PC-3 (cell line): ENCODE results near the gene EZH1. TPM values are rescaled to one million over a fixed set of nuclear protein-coding genes. Genes with fewer than 3 reads are reported as not detected.

Source experiments
- ATAC-seq: fragments of 200-7000 bp; cut with Tn5 transposase; 2 replicates; pipeline ENCODE4 v1.9.1; 2020; ENCODE audit warnings: mild to moderate bottlenecking, moderate library complexity
- BruUV-seq: library from RNA; stranded (reverse); fragments of 400-500 nt; replicated peaks from 2 replicates; lab custom pipeline; 2021; lab: Mats Ljungman, UMichigan
- CTCF ChIA-PET: fragments of 300-600 bp; sonication (Branson Sonifier 250); formaldehyde crosslinking; loops from one replicate; lab custom pipeline; 2022; ENCODE audit warnings: antibody characterized with exemption; lab: Charles Lee
- POLR2A ChIA-PET: fragments of 300-600 bp; sonication (Branson Sonifier 250); formaldehyde crosslinking; loops from one replicate; lab custom pipeline; 2022; ENCODE audit warnings: antibody characterized with exemption; ENCODE audit not compliant: unreplicated experiment; lab: Charles Lee
- DNase-seq: peaks from one replicate; pipeline ENCODE4 v3.0.0-alpha.2; 2015
- H2AFZ ChIP-seq: fragments of 300-600 bp; sonication (generic); 2 replicates; pipeline ENCODE4 v1.6.0; 2016; ENCODE audit warnings: antibody characterized with exemption, low read length
- H3F3A ChIP-seq: fragments of 300-600 bp; sonication (generic); one replicate; pipeline ENCODE4 v1.6.0; 2017; ENCODE audit warnings: antibody characterized with exemption, low read length, control low read depth, mild to moderate bottlenecking; ENCODE audit not compliant: unreplicated experiment
- H3K27ac ChIP-seq: fragments of 300-600 bp; sonication (generic); 2 replicates; pipeline ENCODE4 v1.5.1; 2016; ENCODE audit warnings: mild to moderate bottlenecking, low read length
- H3K27me3 ChIP-seq: fragments of 300-600 bp; sonication (generic); 2 replicates; pipeline ENCODE4 v1.6.1; 2016; ENCODE audit warnings: low read length, mixed read lengths
- H3K36me3 ChIP-seq: fragments of 300-600 bp; sonication (generic); 2 replicates; pipeline ENCODE4 v1.6.1; 2016; ENCODE audit warnings: low read depth, mixed run types, low read length, mixed read lengths
- H3K4me1 ChIP-seq: fragments of 300-600 bp; sonication (generic); 2 replicates; pipeline ENCODE4 v1.5.1; 2016; ENCODE audit warnings: low read length; ENCODE audit not compliant: insufficient read depth
- H3K4me2 ChIP-seq: fragments of 300-600 bp; sonication (generic); 2 replicates; pipeline ENCODE4 v1.6.0; 2016; ENCODE audit warnings: low read length
- H3K4me3 ChIP-seq: fragments of 300-600 bp; sonication (generic); 2 replicates; pipeline ENCODE4 v1.5.1; 2016; ENCODE audit warnings: mild to moderate bottlenecking, low read length, mixed read lengths
- H3K79me2 ChIP-seq: fragments of 300-600 bp; sonication (generic); 2 replicates; pipeline ENCODE4 v1.6.1; 2017; ENCODE audit warnings: low read length, mixed read lengths
- H3K9ac ChIP-seq: fragments of 300-600 bp; sonication (generic); 2 replicates; pipeline ENCODE4 v1.6.0; 2016; ENCODE audit warnings: mild to moderate bottlenecking, low read length
- H3K9me2 ChIP-seq: fragments of 300-600 bp; sonication (generic); replicated peaks from 2 replicates; pipeline ENCODE4 v1.6.1; 2016; ENCODE audit warnings: mixed run types, low read length, mixed read lengths
- H3K9me3 ChIP-seq: fragments of 300-600 bp; sonication (generic); 2 replicates; pipeline ENCODE4 v1.6.1; 2016; ENCODE audit warnings: low read length, mixed read lengths
- H4K20me1 ChIP-seq: fragments of 300-600 bp; sonication (generic); 2 replicates; pipeline ENCODE4 v1.6.1; 2016; ENCODE audit warnings: low read length, mixed read lengths
- EZH2 ChIP-seq: fragments of 300-600 bp; sonication (generic); IDR thresholded peaks from one replicate; pipeline ENCODE4 v1.6.1; 2017; ENCODE audit warnings: antibody characterized with exemption, mild to moderate bottlenecking, low read length; ENCODE audit not compliant: unreplicated experiment
- EZH2phosphoT487 ChIP-seq: fragments of 300-600 bp; sonication (generic); IDR thresholded peaks from 2 replicates; pipeline ENCODE4 v1.6.1; 2018; ENCODE audit warnings: mild to moderate bottlenecking, antibody characterized with exemption, low read length, borderline replicate concordance
- intact Hi-C: fragments of 100-400 bp; cut with micrococcal nuclease; formaldehyde crosslinking; loops from 2 replicates; pipeline ENCODE4 v1.9.0; 2023
- total RNA-seq: library from RNA; depleted of rRNA; stranded (reverse); fragments of >200 nt; gene quantifications from 2 replicates; pipeline ENCODE4 v1.2.3, GENCODE V29; 2014
- TF ChIP-seq, protein P1 (sequence below): fragments of 300-600 bp; sonication (generic); conservative IDR thresholded peaks from 2 replicates; pipeline ENCODE4 v1.5.1; 2017; ENCODE audit warnings: antibody characterized with exemption, low read depth, mild to moderate bottlenecking, low read length

Gene EZH1
- total RNA-seq, 1 experiment from 2014 or later = 5.8 TPM

DNA sequence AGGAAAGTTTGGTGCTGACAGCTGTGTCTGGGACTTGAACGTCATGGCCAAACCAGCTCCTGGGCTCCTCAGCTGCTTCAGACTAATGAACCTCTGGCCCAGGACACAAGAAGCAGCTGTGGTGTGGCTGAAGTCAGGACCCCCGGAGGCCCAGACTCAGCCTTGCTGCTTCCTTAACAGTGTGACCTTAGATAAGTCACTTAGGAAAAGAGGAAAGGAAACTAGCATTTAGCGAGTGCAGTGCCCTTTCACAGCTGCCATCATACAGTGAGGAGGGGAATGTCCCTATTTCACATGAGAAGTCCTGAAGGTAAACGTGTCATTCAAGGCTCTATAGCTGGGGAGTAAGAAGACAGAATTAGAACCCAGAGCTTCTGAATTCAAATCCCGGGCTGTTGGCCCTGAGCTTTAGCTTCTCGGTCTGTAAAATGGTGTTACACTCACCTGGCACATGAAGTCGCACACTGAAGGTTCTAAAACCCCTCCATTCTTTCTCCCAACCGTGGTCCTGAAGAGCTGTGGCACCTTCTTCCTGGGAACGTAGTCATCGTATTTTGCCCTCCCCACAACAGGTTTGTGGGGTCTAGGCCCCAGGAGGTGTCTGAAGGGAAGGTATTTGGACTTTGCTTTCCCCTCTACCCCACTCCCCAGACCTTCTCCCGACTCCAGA lies 15.3 kb upstream of the EZH1 start:
- Histone ChIP-seq H4K20me1 (no peaks in the 10 kb centered on the region), H3K27ac (no peak overlapping the region), H3K4me1 (peaks cover under 1% of the 10 kb centered on the region; the same call in 1 of the 2 replicates), H3K9me3 (no peaks in the 10 kb centered on the region), H3K79me2 (no peaks in the 10 kb centered on the region), H3F3A (no peaks in the 10 kb centered on the region), H2AFZ (no peak overlapping the region), H3K36me3 (no peaks in the 10 kb centered on the region), H3K9me2 (no peaks in the 10 kb centered on the region), H3K27me3 (no peaks in the 10 kb centered on the region), H3K4me2 (no peak overlapping the region), H3K9ac (no peak overlapping the region), H3K4me3 (no peak overlapping the region)
- intact Hi-C loops = no loop called here
- no peak for DNase-seq
- POLR2A ChIA-PET = no interaction called here
- no peak for ATAC-seq
- no TSS peak for BruUV-seq
- TF ChIP-seq EZH2phosphoT487 = no peak
- TF ChIP-seq EZH2 = no peak
- TF ChIP-seq, protein P1, sequence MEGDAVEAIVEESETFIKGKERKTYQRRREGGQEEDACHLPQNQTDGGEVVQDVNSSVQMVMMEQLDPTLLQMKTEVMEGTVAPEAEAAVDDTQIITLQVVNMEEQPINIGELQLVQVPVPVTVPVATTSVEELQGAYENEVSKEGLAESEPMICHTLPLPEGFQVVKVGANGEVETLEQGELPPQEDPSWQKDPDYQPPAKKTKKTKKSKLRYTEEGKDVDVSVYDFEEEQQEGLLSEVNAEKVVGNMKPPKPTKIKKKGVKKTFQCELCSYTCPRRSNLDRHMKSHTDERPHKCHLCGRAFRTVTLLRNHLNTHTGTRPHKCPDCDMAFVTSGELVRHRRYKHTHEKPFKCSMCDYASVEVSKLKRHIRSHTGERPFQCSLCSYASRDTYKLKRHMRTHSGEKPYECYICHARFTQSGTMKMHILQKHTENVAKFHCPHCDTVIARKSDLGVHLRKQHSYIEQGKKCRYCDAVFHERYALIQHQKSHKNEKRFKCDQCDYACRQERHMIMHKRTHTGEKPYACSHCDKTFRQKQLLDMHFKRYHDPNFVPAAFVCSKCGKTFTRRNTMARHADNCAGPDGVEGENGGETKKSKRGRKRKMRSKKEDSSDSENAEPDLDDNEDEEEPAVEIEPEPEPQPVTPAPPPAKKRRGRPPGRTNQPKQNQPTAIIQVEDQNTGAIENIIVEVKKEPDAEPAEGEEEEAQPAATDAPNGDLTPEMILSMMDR = no peak
- CTCF ChIA-PET = no interaction called here

DNA sequence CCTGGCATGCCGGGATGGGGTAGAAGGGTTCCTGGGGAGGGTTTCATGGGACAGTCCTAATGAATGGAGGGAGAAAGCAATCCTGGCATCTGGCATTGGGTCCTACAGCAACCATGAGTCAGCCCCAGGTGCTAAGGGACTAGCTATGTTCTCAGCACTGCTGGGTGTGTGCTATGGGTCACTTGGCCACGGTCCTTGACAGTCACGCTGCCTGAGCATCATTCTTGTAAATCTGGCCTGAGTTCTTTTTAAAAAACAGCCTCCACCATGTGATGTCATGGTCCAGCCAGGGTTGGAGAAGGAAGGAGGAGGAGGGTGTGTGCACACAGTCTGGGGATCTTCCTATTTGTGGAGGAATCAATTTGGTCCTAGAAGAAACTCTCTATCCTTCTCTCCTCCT lies 9.9 kb upstream of the EZH1 start:
- peaks cover 7% of the 10 kb centered on the region; the same call in 1 of the 2 replicates for H3K4me1 ChIP-seq
- H3K79me2 ChIP-seq = no peaks in the 10 kb centered on the region
- peak; percentile 70 for DNase-seq
- H3K4me2 ChIP-seq = no peak overlapping the region
- BruUV-seq = no TSS peak
- H3K9ac ChIP-seq = no peak overlapping the region
- no peaks in the 10 kb centered on the region for H3K9me3 ChIP-seq
- no peak overlapping the region for H2AFZ ChIP-seq
- no peaks in the 10 kb centered on the region for H3K27me3 ChIP-seq
- no peaks in the 10 kb centered on the region for H3K9me2 ChIP-seq
- ChIA-PET CTCF (interaction anchor here (1.0 kb wide), 1 partner anchor 9 kb away, joined by 5 read pairs; no protein-coding TSS in a partner anchor), POLR2A (interaction anchor here (1.0 kb wide), 1 partner anchor 19 kb away, joined by 3 read pairs; no protein-coding TSS in a partner anchor)
- no peaks in the 10 kb centered on the region for H3K36me3 ChIP-seq
- H3K4me3 ChIP-seq = no peak overlapping the region
- TF ChIP-seq EZH2 (no peak), EZH2phosphoT487 (no peak)
- TF ChIP-seq, protein P1 = no peak
- H3K27ac ChIP-seq = no peak overlapping the region
- no peaks in the 10 kb centered on the region for H4K20me1 ChIP-seq
- ATAC-seq = peak; percentile 87
- H3F3A ChIP-seq = no peaks in the 10 kb centered on the region
- intact Hi-C loops = no loop called here

DNA sequence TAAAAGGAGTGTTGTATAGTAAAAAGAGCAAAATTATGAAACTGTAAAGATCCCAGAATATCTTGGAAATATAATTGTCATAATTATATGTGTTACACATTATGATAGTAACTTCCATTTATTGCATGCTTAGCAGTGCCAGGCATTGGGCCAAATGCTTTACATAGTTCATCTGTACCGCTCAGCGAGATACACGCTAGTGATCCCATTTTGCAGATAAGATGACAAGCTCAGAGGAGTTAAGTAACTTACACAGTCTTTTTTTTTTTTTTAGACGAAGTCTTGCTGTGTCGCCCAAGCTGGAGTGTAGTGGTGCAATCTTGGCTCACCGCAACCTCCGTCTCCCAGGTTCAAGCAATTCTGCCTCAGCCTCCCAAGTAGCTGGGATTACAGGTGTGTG lies 6.8 kb upstream of the EZH1 start:
- BruUV-seq = no TSS peak
- H3K27me3 ChIP-seq = no peaks in the 10 kb centered on the region
- H3K9me3 ChIP-seq = no peaks in the 10 kb centered on the region
- peaks cover 14% of the 10 kb centered on the region for H3K4me1 ChIP-seq
- intact Hi-C loops = no loop called here
- no peak overlapping the region for H3K4me2 ChIP-seq
- TF ChIP-seq, protein P1 = no peak
- no peak for TF ChIP-seq EZH2
- TF ChIP-seq EZH2phosphoT487 = no peak
- no peak overlapping the region for H3K9ac ChIP-seq
- H4K20me1 ChIP-seq = no peaks in the 10 kb centered on the region
- H3K36me3 ChIP-seq = no peaks in the 10 kb centered on the region
- CTCF ChIA-PET = no interaction called here
- no peak for DNase-seq
- H3F3A ChIP-seq = no peaks in the 10 kb centered on the region
- no peak overlapping the region for H3K27ac ChIP-seq
- no peak overlapping the region for H2AFZ ChIP-seq
- no peak for ATAC-seq
- H3K4me3 ChIP-seq = no peak overlapping the region
- POLR2A ChIA-PET = no interaction called here
- no peaks in the 10 kb centered on the region for H3K9me2 ChIP-seq
- no peaks in the 10 kb centered on the region for H3K79me2 ChIP-seq
